ENCODE measurements around the gene MYH4.

DNA sequence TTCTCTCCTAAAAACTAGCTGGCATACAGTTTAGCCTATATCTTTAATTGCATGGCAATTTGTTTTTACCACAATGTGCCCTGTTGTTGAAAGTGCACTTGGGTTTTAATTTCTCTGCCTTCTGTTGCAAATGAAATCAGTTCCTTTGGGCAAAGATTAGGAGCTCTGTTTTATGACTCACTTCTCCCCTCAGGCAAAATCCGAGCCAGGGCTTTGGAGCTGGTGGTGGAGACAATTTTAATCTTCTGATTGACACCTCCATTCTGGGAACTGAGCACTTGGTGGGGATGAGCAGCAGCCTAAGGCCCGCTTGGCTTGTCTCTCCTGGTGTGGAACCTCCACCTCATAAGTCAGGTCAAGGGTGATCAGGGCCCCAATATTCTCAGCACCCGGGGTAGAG, 34.3 kb downstream of the MYH4 start:
- TF ChIP-seq POLR2A (IDR thresholded peaks at IDR 0.05; ENCODE audit: low read depth, low read length) = no peak
- TF ChIP-seq TAF1 (IDR thresholded peaks at IDR 0.05; ENCODE audit: borderline replicate concordance, low read depth, low read length) = no peak

Measured in GM12892 (cell line).